ENCODE measurements around the gene ATXN1. TPM values are rescaled to one million over a fixed set of nuclear protein-coding genes. Genes with fewer than 3 reads are reported as not detected.

Gene ATXN1
- polyA plus RNA-seq, 2 of the 4 experiments (the other 2 are of a cell fraction), result 2.9 to 8.3 TPM

- 25% methylated on average over 5 of the region's 5 CpGs for WGBS (ENCODE audit: missing lambda C conversion rate)
- TF ChIP-seq HOXB13 (CRISPR knock-in tag; IDR thresholded peaks at IDR 0.05; ENCODE audit: low read depth), result no peak
- TF ChIP-seq CBX8 (IDR thresholded peaks at IDR 0.05), result no peak
- no peak for TF ChIP-seq FOSL2 (IDR thresholded peaks at IDR 0.05)
- no peak for TF ChIP-seq FOSL2 (CRISPR knock-in tag; IDR thresholded peaks at IDR 0.05)
- TF ChIP-seq MAZ (IDR thresholded peaks at IDR 0.05; ENCODE audit: borderline replicate concordance, low read depth, low read length), result no peak
- ChIA-PET CTCF (interaction anchor here (1.3 kb wide), 1 partner anchor 118 kb away, joined by 3 read pairs; no protein-coding TSS in a partner anchor), POLR2A (no interaction called here)
- FAIRE-seq, result no peak
- no peak for DNase-seq (ENCODE audit: low read depth in 1 of 2, low spot score in 1 of 2)
- no peaks in the 10 kb centered on the region for H3K9me3 ChIP-seq
- H3K4me1 ChIP-seq, result no peaks in the 10 kb centered on the region
- H3K4me2 ChIP-seq, result no peak overlapping the region
- H3K4me3 ChIP-seq, result no peak overlapping the region
- no peak for ATAC-seq
- no peak overlapping the region for H3K27ac ChIP-seq
Observed at GRCh38 chr6:16292432-16292831, 468.8 kb downstream of the ATXN1 start.

DNA sequence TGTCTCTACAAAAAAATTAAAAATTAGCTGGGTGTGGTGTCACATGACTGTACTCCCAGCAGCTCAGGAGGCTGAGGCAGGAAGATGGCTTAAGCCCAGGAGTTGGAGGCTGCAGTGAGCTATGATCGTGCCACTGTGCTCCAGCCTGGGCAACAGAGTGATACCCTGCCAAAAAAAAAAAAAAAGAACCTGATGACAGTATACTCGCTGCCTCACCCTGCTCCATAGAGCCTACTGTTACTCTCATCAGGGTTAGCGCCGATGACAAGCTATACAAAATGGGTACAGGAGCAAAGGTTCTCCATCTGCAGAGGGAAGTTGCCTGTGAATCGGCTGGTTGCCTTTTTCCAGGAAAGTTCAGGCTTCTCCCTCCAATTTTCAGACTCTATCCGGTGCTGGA, 469.5 kb downstream of the ATXN1 start:
- 64% methylated on average over 6 of the region's 6 CpGs for WGBS (ENCODE audit: missing lambda C conversion rate)
- no peak overlapping the region for H3K27ac ChIP-seq
- no peak overlapping the region for H3K4me2 ChIP-seq
- ChIA-PET CTCF (interaction anchor here (1.3 kb wide), 1 partner anchor 118 kb away, joined by 3 read pairs; no protein-coding TSS in a partner anchor), POLR2A (no interaction called here)
- ATAC-seq (no peak), FAIRE-seq (no peak), DNase-seq (ENCODE audit: low read depth in 1 of 2, low spot score in 1 of 2) (no peak)
- H3K4me3 ChIP-seq, result no peak overlapping the region
- no peak for TF ChIP-seq CHD2 (IDR thresholded peaks at IDR 0.05; ENCODE audit: low read length, partially characterized antibody)
- TF ChIP-seq FOXS1 (CRISPR knock-in tag; IDR thresholded peaks at IDR 0.05), result no peak
- no peak for TF ChIP-seq CHD4 (IDR thresholded peaks at IDR 0.05; ENCODE audit: borderline replicate concordance)
- no peak for TF ChIP-seq NR3C1 (IDR thresholded peaks at IDR 0.05)
- TF ChIP-seq ZNF302 (CRISPR knock-in tag; IDR thresholded peaks at IDR 0.05), result no peak
- no peak for TF ChIP-seq KDM5A (IDR thresholded peaks at IDR 0.05)
- TF ChIP-seq, protein P1, sequence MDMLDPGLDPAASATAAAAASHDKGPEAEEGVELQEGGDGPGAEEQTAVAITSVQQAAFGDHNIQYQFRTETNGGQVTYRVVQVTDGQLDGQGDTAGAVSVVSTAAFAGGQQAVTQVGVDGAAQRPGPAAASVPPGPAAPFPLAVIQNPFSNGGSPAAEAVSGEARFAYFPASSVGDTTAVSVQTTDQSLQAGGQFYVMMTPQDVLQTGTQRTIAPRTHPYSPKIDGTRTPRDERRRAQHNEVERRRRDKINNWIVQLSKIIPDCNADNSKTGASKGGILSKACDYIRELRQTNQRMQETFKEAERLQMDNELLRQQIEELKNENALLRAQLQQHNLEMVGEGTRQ (IDR thresholded peaks at IDR 0.05), result no peak
- H3K9me3 ChIP-seq, result no peaks in the 10 kb centered on the region
- no peaks in the 10 kb centered on the region for H3K4me1 ChIP-seq

DNA sequence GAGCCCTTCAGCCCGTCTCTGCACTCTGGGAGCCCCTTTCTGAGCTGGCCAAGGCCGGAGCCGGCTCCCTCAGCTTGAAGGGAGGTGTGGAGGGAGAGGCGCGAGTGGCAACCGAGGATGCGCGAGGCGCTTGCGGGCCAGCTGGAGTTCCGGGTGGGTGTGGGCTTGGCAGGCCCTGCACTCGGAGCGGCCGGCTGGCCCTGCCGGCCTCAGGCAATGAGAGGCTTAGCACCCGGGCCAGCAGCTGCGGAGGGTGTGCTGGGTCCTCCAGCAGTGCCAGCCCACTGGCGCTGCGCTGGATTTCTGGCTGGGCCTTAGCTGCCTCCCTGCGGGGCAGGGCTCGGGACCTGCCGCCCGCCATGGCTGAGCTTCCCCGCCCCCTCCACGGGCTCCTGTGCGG, 473.1 kb downstream of the ATXN1 start:
- Histone ChIP-seq H3K27ac (no peak overlapping the region), H3K4me1 (no peaks in the 10 kb centered on the region), H3K4me3 (no peak overlapping the region), H3K9me3 (no peaks in the 10 kb centered on the region), H3K4me2 (no peak overlapping the region)
- no peak for TF ChIP-seq RFX5 (IDR thresholded peaks at IDR 0.05)
- TF ChIP-seq NR3C1 (IDR thresholded peaks at IDR 0.05), result no peak
- no peak for TF ChIP-seq MAX (IDR thresholded peaks at IDR 0.05)
- TF ChIP-seq JUNB (IDR thresholded peaks at IDR 0.05), result no peak
- no peak for TF ChIP-seq PHF8 (IDR thresholded peaks at IDR 0.05; ENCODE audit: borderline replicate concordance, low read depth)
- TF ChIP-seq EHMT2 (IDR thresholded peaks at IDR 0.05; ENCODE audit: low read depth), result no peak
- TF ChIP-seq GATA3 (IDR thresholded peaks at IDR 0.05; ENCODE audit: borderline replicate concordance), result no peak
- TF ChIP-seq HOXB5 (CRISPR knock-in tag; IDR thresholded peaks at IDR 0.05), result no peak
- TF ChIP-seq RAD21 (conservative IDR thresholded peaks at IDR 0.05 in 1 of 2, IDR thresholded peaks at IDR 0.05 in 1 of 2), result no peak
- TF ChIP-seq ZFP36 (IDR thresholded peaks at IDR 0.05; ENCODE audit: borderline replicate concordance, partially characterized antibody), result no peak
- TF ChIP-seq HMGXB4 (CRISPR knock-in tag; IDR thresholded peaks at IDR 0.05; ENCODE audit: borderline replicate concordance), result no peak
- no peak for TF ChIP-seq SREBF2 (IDR thresholded peaks at IDR 0.05)
- TF ChIP-seq POLR2AphosphoS2 (conservative IDR thresholded peaks at IDR 0.05; ENCODE audit: low read length), result no peak
- no peak for TF ChIP-seq HEYL (CRISPR knock-in tag; IDR thresholded peaks at IDR 0.05)
- TF ChIP-seq CBX2 (IDR thresholded peaks at IDR 0.05; ENCODE audit: borderline replicate concordance, low read depth), result no peak
- no peak for TF ChIP-seq BCL3 (IDR thresholded peaks at IDR 0.05)
- no peak for FAIRE-seq
- POLR2A ChIA-PET, result no interaction called here
- CTCF ChIA-PET, result no interaction called here
- no peak for ATAC-seq
- WGBS (ENCODE audit: missing lambda C conversion rate), result 92% methylated on average over 4 of the region's 26 CpGs
- DNase-seq (ENCODE audit: low read depth in 1 of 2, low spot score in 1 of 2), result no peak
